Hepatocyte (in vitro differentiated cells): ENCODE measurements around the gene CACNA1B.

Experiments used
- EZH2 ChIP-seq: fragments of 200-600 bp; sonication (generic); IDR thresholded peaks from 2 replicates; pipeline ENCODE4 v1.6.1; 2016; ENCODE audit warnings: antibody characterized with exemption, mild to moderate bottlenecking, borderline replicate concordance
- EZH2phosphoT487 ChIP-seq: fragments of 200-600 bp; sonication (generic); IDR thresholded peaks from one replicate; pipeline ENCODE4 v1.6.1; 2018; ENCODE audit warnings: antibody characterized with exemption, mild to moderate bottlenecking, low read depth, moderate library complexity; ENCODE audit not compliant: unreplicated experiment, severe bottlenecking
- TF ChIP-seq, protein P1 (sequence below): fragments of 200-600 bp; sonication (generic); IDR thresholded peaks from 2 replicates; pipeline ENCODE4 v1.5.1; 2016; ENCODE audit warnings: antibody characterized with exemption, mild to moderate bottlenecking; ENCODE audit not compliant: poor library complexity

DNA sequence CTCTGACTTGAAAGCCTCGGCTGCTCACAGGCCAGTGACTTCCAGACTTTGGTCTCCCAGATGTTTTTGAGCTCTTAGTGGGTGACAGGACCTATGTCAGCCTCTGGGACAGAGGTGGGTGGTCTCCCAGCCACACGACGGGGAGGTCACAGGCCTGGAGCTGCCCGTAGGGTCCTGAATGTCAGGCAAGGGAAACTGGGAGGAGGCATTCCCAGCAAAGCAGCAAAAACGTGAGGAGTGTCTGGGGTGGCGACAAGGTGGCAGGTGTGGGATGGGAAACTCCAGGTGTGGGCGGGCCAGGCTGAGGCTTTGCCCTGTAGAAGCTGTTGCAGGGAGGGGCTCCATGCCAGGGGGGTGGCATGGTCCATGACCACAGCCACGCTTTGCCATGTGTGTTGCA is 110.5 kb downstream of the CACNA1B start:
- TF ChIP-seq EZH2, result no peak
- TF ChIP-seq, protein P1, sequence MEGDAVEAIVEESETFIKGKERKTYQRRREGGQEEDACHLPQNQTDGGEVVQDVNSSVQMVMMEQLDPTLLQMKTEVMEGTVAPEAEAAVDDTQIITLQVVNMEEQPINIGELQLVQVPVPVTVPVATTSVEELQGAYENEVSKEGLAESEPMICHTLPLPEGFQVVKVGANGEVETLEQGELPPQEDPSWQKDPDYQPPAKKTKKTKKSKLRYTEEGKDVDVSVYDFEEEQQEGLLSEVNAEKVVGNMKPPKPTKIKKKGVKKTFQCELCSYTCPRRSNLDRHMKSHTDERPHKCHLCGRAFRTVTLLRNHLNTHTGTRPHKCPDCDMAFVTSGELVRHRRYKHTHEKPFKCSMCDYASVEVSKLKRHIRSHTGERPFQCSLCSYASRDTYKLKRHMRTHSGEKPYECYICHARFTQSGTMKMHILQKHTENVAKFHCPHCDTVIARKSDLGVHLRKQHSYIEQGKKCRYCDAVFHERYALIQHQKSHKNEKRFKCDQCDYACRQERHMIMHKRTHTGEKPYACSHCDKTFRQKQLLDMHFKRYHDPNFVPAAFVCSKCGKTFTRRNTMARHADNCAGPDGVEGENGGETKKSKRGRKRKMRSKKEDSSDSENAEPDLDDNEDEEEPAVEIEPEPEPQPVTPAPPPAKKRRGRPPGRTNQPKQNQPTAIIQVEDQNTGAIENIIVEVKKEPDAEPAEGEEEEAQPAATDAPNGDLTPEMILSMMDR, result no peak
- no peak for TF ChIP-seq EZH2phosphoT487
